ENCODE measurements around the gene SPAG8. TPM values are rescaled to one million over a fixed set of nuclear protein-coding genes. Genes with fewer than 3 reads are reported as not detected.
A peak's percentile ranks its signal among the peaks of the same experiment; 100 is the strongest.

Gene SPAG8
- total RNA-seq, 2 donors from 2014 or later, result 0.58 to 0.82 TPM

- Histone ChIP-seq H3K4me1 (peaks cover 8% of the 10 kb centered on the region), H3K36me3 (no peaks in the 10 kb centered on the region)
Measured at GRCh38 chr9:35841645-35841900, 29.5 kb upstream of the SPAG8 start.

GRCh38 chr9:35840881-35841644 lies 29.0 kb upstream of the SPAG8 start:
- DNase-seq, result no peak
- Histone ChIP-seq H3K9ac (ENCODE audit: low read depth in 2 of 2, low read length in 2 of 2) (no peak overlapping the region), H3K27me3 (no peaks in the 10 kb centered on the region), H3K27ac (no peak overlapping the region), H3K36me3 (no peaks in the 10 kb centered on the region), H3K4me3 (no peak overlapping the region), H3K9me3 (no peaks in the 10 kb centered on the region), H3K4me1 (peaks cover 8% of the 10 kb centered on the region)
- TF ChIP-seq CTCF (IDR thresholded peaks at IDR 0.05), result no peak
- intact Hi-C loops (cut with DNase I), result no loop called here

More at GRCh38 chr9:35841645-35841900, 29.5 kb upstream of the SPAG8 start:
- Histone ChIP-seq H3K9ac (ENCODE audit: low read depth in 2 of 2, low read length in 2 of 2) (no peak overlapping the region), H3K27me3 (no peaks in the 10 kb centered on the region), H3K27ac (no peak overlapping the region), H3K4me3 (no peak overlapping the region), H3K9me3 (no peaks in the 10 kb centered on the region)
- DNase-seq, result no peak
- TF ChIP-seq CTCF (IDR thresholded peaks at IDR 0.05), result no peak
- intact Hi-C loops (cut with DNase I), result no loop called here

GRCh38 chr9:35839926-35840325 lies 27.9 kb upstream of the SPAG8 start:
- intact Hi-C loops (cut with DNase I), result no loop called here
- H3K9me3 ChIP-seq, result no peaks in the 10 kb centered on the region

GRCh38 chr9:35836595-35836994 lies 24.5 kb upstream of the SPAG8 start:
- no peaks in the 10 kb centered on the region for H3K9me3 ChIP-seq
- H3K27me3 ChIP-seq, result no peaks in the 10 kb centered on the region
- H3K4me1 ChIP-seq, result peaks cover 19% of the 10 kb centered on the region
- DNase-seq, result no peak
- H3K36me3 ChIP-seq, result no peaks in the 10 kb centered on the region
- no peak overlapping the region for H3K9ac ChIP-seq (ENCODE audit: low read depth in 2 of 2, low read length in 2 of 2)
- intact Hi-C loops (cut with DNase I), result no loop called here
- H3K27ac ChIP-seq, result no peak overlapping the region
- no peak for TF ChIP-seq CTCF (IDR thresholded peaks at IDR 0.05)
- H3K4me3 ChIP-seq, result no peak overlapping the region

More at GRCh38 chr9:35839926-35840325, 27.9 kb upstream of the SPAG8 start:
- Histone ChIP-seq H3K4me3 (no peak overlapping the region), H3K27ac (no peak overlapping the region), H3K9ac (ENCODE audit: low read depth in 2 of 2, low read length in 2 of 2) (no peak overlapping the region), H3K27me3 (no peaks in the 10 kb centered on the region), H3K4me1 (peaks cover 11% of the 10 kb centered on the region), H3K36me3 (no peaks in the 10 kb centered on the region)
- TF ChIP-seq CTCF (IDR thresholded peaks at IDR 0.05), result no peak
- DNase-seq, result no peak

GRCh38 chr9:35835766-35836165 lies 23.7 kb upstream of the SPAG8 start:
- intact Hi-C loops (cut with DNase I), result no loop called here
- no peak for DNase-seq
- peak overlapping the region; percentile 33 for H3K27ac ChIP-seq
- no peaks in the 10 kb centered on the region for H3K27me3 ChIP-seq
- H3K9ac ChIP-seq (ENCODE audit: low read depth in 2 of 2, low read length in 2 of 2), result peak overlapping the region in 1 of 2 donors; percentile 14
- no peak overlapping the region for H3K4me3 ChIP-seq
- no peaks in the 10 kb centered on the region for H3K36me3 ChIP-seq
- no peaks in the 10 kb centered on the region for H3K9me3 ChIP-seq
- no peak for TF ChIP-seq CTCF (IDR thresholded peaks at IDR 0.05)
- peaks cover 19% of the 10 kb centered on the region for H3K4me1 ChIP-seq
